GM15510 (cell line): ENCODE measurements around the gene NMT2.

Experiments
- POLR2A ChIP-seq: IDR thresholded peaks from 3 replicates; pipeline ENCODE4 v1.6.1; 2011; ENCODE audit warnings: borderline replicate concordance; ENCODE audit not compliant: insufficient read length; ENCODE audit errors: extremely low read depth

NMT2 gene

GRCh38 chr10:15168291-15168785 is at the start of gene NMT2:
TSS of gene NMT2 (minus strand) at chr10:15168693. CDS start at chr10:15168612, 81 bp downstream.
- peak; percentile 87 for TF ChIP-seq POLR2A

GRCh38 chr10:15216700-15217099 is 48.2 kb upstream of the NMT2 start:
- TF ChIP-seq POLR2A = no peak

GRCh38 chr10:15214237-15214636 is 45.7 kb upstream of the NMT2 start:
- TF ChIP-seq POLR2A = no peak

- no peak for TF ChIP-seq POLR2A
Observed at GRCh38 chr10:15213461-15213861, 45.0 kb upstream of the NMT2 start.

- TF ChIP-seq POLR2A = no peak
Observed at GRCh38 chr10:15211464-15211979, 43.0 kb upstream of the NMT2 start.

GRCh38 chr10:15210521-15210920 is 42.0 kb upstream of the NMT2 start:
- no peak for TF ChIP-seq POLR2A

- TF ChIP-seq POLR2A = no peak
Observed at GRCh38 chr10:15209827-15210509, 41.5 kb upstream of the NMT2 start.

- TF ChIP-seq POLR2A = no peak
Observed at GRCh38 chr10:15208221-15208620, 39.7 kb upstream of the NMT2 start.

GRCh38 chr10:15202639-15203038 is 34.1 kb upstream of the NMT2 start:
- TF ChIP-seq POLR2A = no peak

- no peak for TF ChIP-seq POLR2A
Observed at GRCh38 chr10:15201589-15202300, 33.3 kb upstream of the NMT2 start.

- no peak for TF ChIP-seq POLR2A
Observed at GRCh38 chr10:15200626-15201025, 32.1 kb upstream of the NMT2 start.

- no peak for TF ChIP-seq POLR2A
Observed at GRCh38 chr10:15197911-15198310, 29.4 kb upstream of the NMT2 start.

- TF ChIP-seq POLR2A = no peak
Observed at GRCh38 chr10:15197276-15197675, 28.8 kb upstream of the NMT2 start.

GRCh38 chr10:15196021-15196834 is 27.7 kb upstream of the NMT2 start:
- TF ChIP-seq POLR2A = no peak
